Tibial nerve (tissue), 4 donors: ENCODE results near the gene SCG3. TPM values are rescaled to one million over a fixed set of nuclear protein-coding genes. Genes with fewer than 3 reads are reported as not detected.

ENCODE experiments used
- DNase-seq, 2 donors: peaks; one replicate each; pipeline ENCODE4 v3.0.0-alpha.2; 2019; ENCODE audit warnings: low spot score in 2 of 2
- H3K27ac ChIP-seq, 4 donors: fragments of 200-600 bp; sonication (generic) in 3 of 4; one replicate each; pipeline ENCODE4 v1.5.1; 2017 to 2019; ENCODE audit warnings: mild to moderate bottlenecking in 1 of 4
- H3K27me3 ChIP-seq, 2 donors: fragments of 200-600 bp; sonication (generic) in 1 of 2; one replicate each; pipeline versions ENCODE4 v1.5.1 to v1.6.0; 2017 to 2019
- H3K36me3 ChIP-seq, 3 donors: fragments of 200-600 bp; sonication (generic); one replicate each; pipeline ENCODE4 v1.5.1; 2018 to 2019
- H3K4me1 ChIP-seq, 4 donors: fragments of 200-600 bp; sonication (generic) in 3 of 4; one replicate each; pipeline ENCODE4 v1.5.1; 2017 to 2019
- H3K4me3 ChIP-seq, 4 donors: fragments of 200-600 bp; sonication (generic) in 3 of 4; one replicate each; pipeline ENCODE4 v1.5.1; 2017 to 2019; ENCODE audit warnings: mild to moderate bottlenecking in 1 of 4, moderate library complexity in 1 of 4
- H3K9me3 ChIP-seq, 4 donors: fragments of 200-600 bp; sonication (generic) in 3 of 4; one replicate each; pipeline ENCODE4 v1.5.1; 2017 to 2019
- EP300 ChIP-seq, 2 donors: sonication (generic); formaldehyde crosslinking; IDR thresholded peaks; one replicate each; pipeline ENCODE4 v1.6.1; 2017; ENCODE audit warnings: antibody characterized with exemption in 2 of 2, mild to moderate bottlenecking in 1 of 2
- POLR2A ChIP-seq, 2 donors: fragments of 450-650 bp; IDR thresholded peaks; one replicate each; pipeline ENCODE4 v1.6.1; 2017; ENCODE audit warnings: antibody characterized with exemption in 2 of 2, mild to moderate bottlenecking in 2 of 2, moderate library complexity in 2 of 2
- WGBS, 2 donors: methylation state at CpG; one replicate each; pipeline ENCODE4 v1.1.5; 2018; 5-methylcytosine and 5-hydroxymethylcytosine counted together
- total RNA-seq, 4 donors: library from RNA; depleted of rRNA; stranded (reverse); fragments of >200 nt; gene quantifications; one replicate each; pipeline ENCODE4 v1.1.0, GENCODE V29; 2016
- TF ChIP-seq, protein P1 (sequence below), 5 experiments: fragments of 200-600 bp in 3 of 5; fragments of 450-650 bp in 2 of 5; sonication (generic) in 3 of 5; IDR thresholded peaks; one replicate each; pipeline ENCODE4 v1.5.1; 2016 to 2019; ENCODE audit warnings: antibody characterized with exemption in 5 of 5, mild to moderate bottlenecking in 3 of 5, moderate library complexity in 2 of 5

SCG3 gene
- total RNA-seq, 4 donors from 2014 or later: not detected

DNA sequence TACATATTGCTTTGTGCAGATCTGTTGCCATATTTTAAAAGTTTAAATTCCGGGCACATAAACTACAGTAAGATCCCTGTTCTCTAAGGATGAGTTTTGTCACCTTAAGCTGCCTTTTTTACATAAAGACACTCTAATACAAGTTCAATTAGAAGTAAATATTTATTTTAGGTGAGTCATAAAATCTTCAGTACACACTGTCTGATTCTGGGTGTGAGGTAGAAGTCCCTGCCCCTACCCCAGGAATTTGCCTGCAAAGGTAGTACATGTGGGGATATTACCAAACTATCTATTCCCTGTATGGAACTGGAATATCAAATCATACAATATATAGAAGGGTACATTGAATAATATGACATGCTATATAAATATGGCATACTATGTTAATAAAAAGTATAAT, 6.3 kb downstream of the SCG3 start:
- H3K9me3 ChIP-seq: no peaks in the 10 kb centered on the region
- no peak for TF ChIP-seq POLR2A (IDR thresholded peaks at IDR 0.05)
- TF ChIP-seq EP300 (IDR thresholded peaks at IDR 0.05): no peak
- TF ChIP-seq, protein P1, sequence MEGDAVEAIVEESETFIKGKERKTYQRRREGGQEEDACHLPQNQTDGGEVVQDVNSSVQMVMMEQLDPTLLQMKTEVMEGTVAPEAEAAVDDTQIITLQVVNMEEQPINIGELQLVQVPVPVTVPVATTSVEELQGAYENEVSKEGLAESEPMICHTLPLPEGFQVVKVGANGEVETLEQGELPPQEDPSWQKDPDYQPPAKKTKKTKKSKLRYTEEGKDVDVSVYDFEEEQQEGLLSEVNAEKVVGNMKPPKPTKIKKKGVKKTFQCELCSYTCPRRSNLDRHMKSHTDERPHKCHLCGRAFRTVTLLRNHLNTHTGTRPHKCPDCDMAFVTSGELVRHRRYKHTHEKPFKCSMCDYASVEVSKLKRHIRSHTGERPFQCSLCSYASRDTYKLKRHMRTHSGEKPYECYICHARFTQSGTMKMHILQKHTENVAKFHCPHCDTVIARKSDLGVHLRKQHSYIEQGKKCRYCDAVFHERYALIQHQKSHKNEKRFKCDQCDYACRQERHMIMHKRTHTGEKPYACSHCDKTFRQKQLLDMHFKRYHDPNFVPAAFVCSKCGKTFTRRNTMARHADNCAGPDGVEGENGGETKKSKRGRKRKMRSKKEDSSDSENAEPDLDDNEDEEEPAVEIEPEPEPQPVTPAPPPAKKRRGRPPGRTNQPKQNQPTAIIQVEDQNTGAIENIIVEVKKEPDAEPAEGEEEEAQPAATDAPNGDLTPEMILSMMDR (IDR thresholded peaks at IDR 0.05): no peak
- H3K36me3 ChIP-seq: no peaks in the 10 kb centered on the region
- DNase-seq: no peak
- peaks cover 0 to 17% of the 10 kb centered on the region in 2 donors for H3K27me3 ChIP-seq
- H3K4me3 ChIP-seq: no peak overlapping the region
- no peaks in the 10 kb centered on the region for H3K4me1 ChIP-seq
- H3K27ac ChIP-seq: no peak overlapping the region
- 0 to 81% methylated on average over 1 of the region's 1 CpG for WGBS, 2 donors

DNA sequence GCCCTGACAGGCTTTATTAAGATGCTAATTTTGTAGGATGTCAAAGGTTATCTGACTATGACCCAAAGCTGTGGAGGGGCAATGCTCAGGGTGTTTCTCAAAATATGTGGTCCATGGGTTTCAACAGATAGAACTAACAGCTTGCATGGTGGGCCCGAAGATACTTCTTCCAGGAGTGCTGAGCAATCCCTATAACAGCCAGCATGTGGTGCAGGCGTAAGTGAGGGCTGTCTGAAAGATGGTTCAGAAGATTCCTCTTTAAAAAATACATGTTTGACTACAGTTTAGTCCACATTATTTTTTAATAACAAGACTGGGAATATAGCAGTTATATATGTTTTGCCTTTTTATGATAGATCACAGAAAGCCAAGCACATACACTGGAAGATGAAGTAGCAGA, 7.6 kb downstream of the SCG3 start:
- H3K27me3 ChIP-seq: peaks cover 0 to 11% of the 10 kb centered on the region in 2 donors
- no peaks in the 10 kb centered on the region for H3K9me3 ChIP-seq
- H3K4me1 ChIP-seq: no peaks in the 10 kb centered on the region
- TF ChIP-seq POLR2A (IDR thresholded peaks at IDR 0.05) (no peak), EP300 (IDR thresholded peaks at IDR 0.05) (no peak)
- TF ChIP-seq, protein P1 (IDR thresholded peaks at IDR 0.05): no peak
- WGBS, 2 donors: 74 to 78% methylated on average over 2 of the region's 2 CpGs
- no peak overlapping the region for H3K4me3 ChIP-seq
- DNase-seq: no peak
- H3K36me3 ChIP-seq: no peaks in the 10 kb centered on the region
- H3K27ac ChIP-seq: no peak overlapping the region

GRCh38 chr15:51692154-51692553, 10.9 kb downstream of the SCG3 start:
- no peak for DNase-seq
- no peaks in the 10 kb centered on the region for H3K9me3 ChIP-seq
- H3K27me3 ChIP-seq: peaks cover 0 to 15% of the 10 kb centered on the region in 2 donors
- no peaks in the 10 kb centered on the region for H3K4me1 ChIP-seq
- H3K27ac ChIP-seq: no peak overlapping the region
- no peak overlapping the region for H3K4me3 ChIP-seq
- no peak for TF ChIP-seq POLR2A (IDR thresholded peaks at IDR 0.05)
- TF ChIP-seq EP300 (IDR thresholded peaks at IDR 0.05): no peak
- TF ChIP-seq, protein P1 (IDR thresholded peaks at IDR 0.05): no peak
- 54 to 62% methylated on average over 3 of the region's 3 CpGs for WGBS, 2 donors
- H3K36me3 ChIP-seq: no peaks in the 10 kb centered on the region

DNA sequence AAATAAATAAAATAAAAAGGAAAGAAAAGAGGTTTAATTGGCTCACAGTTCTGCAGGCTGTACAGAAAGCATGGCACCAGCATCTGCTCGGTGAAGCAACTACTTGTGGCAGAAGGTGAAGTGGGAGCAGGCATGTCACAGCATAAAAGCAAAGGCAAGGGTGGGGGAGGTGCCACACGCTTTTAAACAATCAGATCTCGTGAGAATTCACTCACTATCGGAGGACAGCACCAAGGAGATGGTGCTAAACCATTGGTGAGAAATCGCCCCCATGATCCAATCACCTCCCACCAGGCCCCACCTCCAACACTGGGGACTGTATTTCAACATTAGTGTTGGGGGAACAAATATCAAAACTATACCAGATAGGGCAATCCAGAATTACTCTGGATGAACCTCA, 15.3 kb downstream of the SCG3 start:
- Histone ChIP-seq H3K9me3 (no peaks in the 10 kb centered on the region), H3K4me3 (no peak overlapping the region), H3K4me1 (no peaks in the 10 kb centered on the region), H3K27ac (no peak overlapping the region), H3K36me3 (no peaks in the 10 kb centered on the region), H3K27me3 (peaks cover 0 to 15% of the 10 kb centered on the region in 2 donors)
- no peak for DNase-seq
- TF ChIP-seq POLR2A (IDR thresholded peaks at IDR 0.05): no peak
- TF ChIP-seq EP300 (IDR thresholded peaks at IDR 0.05): no peak
- TF ChIP-seq, protein P1 (IDR thresholded peaks at IDR 0.05): no peak
- WGBS, 2 donors: 77 to 80% methylated on average over 5 of the region's 5 CpGs

- DNase-seq: no peak
- Histone ChIP-seq H3K27ac (no peak overlapping the region), H3K27me3 (peaks cover 0 to 15% of the 10 kb centered on the region in 2 donors), H3K4me3 (no peak overlapping the region), H3K9me3 (no peaks in the 10 kb centered on the region), H3K4me1 (no peaks in the 10 kb centered on the region), H3K36me3 (no peaks in the 10 kb centered on the region)
- no peak for TF ChIP-seq EP300 (IDR thresholded peaks at IDR 0.05)
- TF ChIP-seq POLR2A (IDR thresholded peaks at IDR 0.05): no peak
- TF ChIP-seq, protein P1 (IDR thresholded peaks at IDR 0.05): no peak
- 93 to 94% methylated on average over 2 of the region's 2 CpGs for WGBS, 2 donors
These were observed 15.9 kb downstream of the SCG3 start for GRCh38 chr15:51697163-51697562.
